Ramos (cell line): ENCODE measurements around the gene SF3A1.

ENCODE experiments used
- in situ Hi-C: fragments of 300-500 bp; cut with MboI; formaldehyde crosslinking; loops from one replicate; pipeline ENCODE4 v1.14.3; 2022; ENCODE audit warnings: low sequenced_read_pairs; ENCODE audit not compliant: unreplicated experiment

Gene SF3A1

GRCh38 chr22:30292069-30292970 is 64.4 kb downstream of the SF3A1 start:
- in situ Hi-C loops, result no loop called here

GRCh38 chr22:30291058-30291892 is 65.4 kb downstream of the SF3A1 start:
- in situ Hi-C loops, result no loop called here

GRCh38 chr22:30290342-30291057 is 66.2 kb downstream of the SF3A1 start:
- in situ Hi-C loops, result no loop called here

- in situ Hi-C loops, result loop anchor here (5.0 to 10.0 kb wide), 3 partner anchors 97 to 195 kb away; partner anchors contain the start of gene RNF215
Measured at GRCh38 chr22:30289980-30290313, 66.7 kb downstream of the SF3A1 start.

GRCh38 chr22:30289141-30289979 is 67.3 kb downstream of the SF3A1 start, which contains the start of gene CASTOR1:
Gene CASTOR1, minus strand, starts transcription at chr22:30289505. Its CDS starts 8 bp downstream, at chr22:30289497.
- in situ Hi-C loops, result loop anchor here (5.0 to 10.0 kb wide), 3 partner anchors 98 to 195 kb away; partner anchors contain the start of gene RNF215

- in situ Hi-C loops, result loop anchor here (5.0 to 10.0 kb wide), 3 partner anchors 99 to 196 kb away; partner anchors contain the start of gene RNF215
Measured at GRCh38 chr22:30288419-30289140, 68.1 kb downstream of the SF3A1 start.

- in situ Hi-C loops, result loop anchor here (5.0 to 10.0 kb wide), 3 partner anchors 99 to 197 kb away; partner anchors contain the start of gene RNF215
Measured at GRCh38 chr22:30287648-30288418, 68.9 kb downstream of the SF3A1 start.

GRCh38 chr22:30286813-30287647 is 69.7 kb downstream of the SF3A1 start:
- in situ Hi-C loops, result loop anchor here (5.0 to 10.0 kb wide), 3 partner anchors 100 to 198 kb away; partner anchors contain the start of gene RNF215

GRCh38 chr22:30286331-30286730 is 70.4 kb downstream of the SF3A1 start:
- in situ Hi-C loops, result loop anchor here (5.0 to 10.0 kb wide), 3 partner anchors 101 to 198 kb away; partner anchors contain the start of gene RNF215

GRCh38 chr22:30285846-30286200 is 70.9 kb downstream of the SF3A1 start:
- in situ Hi-C loops, result loop anchor here (5.0 to 10.0 kb wide), 3 partner anchors 101 to 199 kb away; partner anchors contain the start of gene RNF215

- in situ Hi-C loops, result loop anchor here (5.0 to 10.0 kb wide), 3 partner anchors 102 to 199 kb away; partner anchors contain the start of gene RNF215
Measured at GRCh38 chr22:30285176-30285845, 71.4 kb downstream of the SF3A1 start.

- in situ Hi-C loops, result loop anchor here (5.0 to 10.0 kb wide), 3 partner anchors 103 to 200 kb away; partner anchors contain the start of gene RNF215
Measured at GRCh38 chr22:30284666-30285065, 72.0 kb downstream of the SF3A1 start.

- in situ Hi-C loops, result loop anchor here (10.0 kb wide), 2 partner anchors 179 to 201 kb away; no protein-coding TSS in a partner anchor
Measured at GRCh38 chr22:30284172-30284571, 72.5 kb downstream of the SF3A1 start.

GRCh38 chr22:30283342-30283741 is 73.4 kb downstream of the SF3A1 start:
- in situ Hi-C loops, result loop anchor here (10.0 kb wide), 2 partner anchors 179 to 201 kb away; no protein-coding TSS in a partner anchor

GRCh38 chr22:30282616-30283046 is 74.1 kb downstream of the SF3A1 start:
- in situ Hi-C loops, result loop anchor here (10.0 kb wide), 2 partner anchors 178 to 202 kb away; no protein-coding TSS in a partner anchor
